ENCODE measurements around the gene ZNF362. TPM values are rescaled to one million over a fixed set of nuclear protein-coding genes. Genes with fewer than 3 reads are reported as not detected.

The ZNF362 gene
- total RNA-seq, 2 experiments from 2014 or later, result 24.7 to 26.6 TPM

DNA sequence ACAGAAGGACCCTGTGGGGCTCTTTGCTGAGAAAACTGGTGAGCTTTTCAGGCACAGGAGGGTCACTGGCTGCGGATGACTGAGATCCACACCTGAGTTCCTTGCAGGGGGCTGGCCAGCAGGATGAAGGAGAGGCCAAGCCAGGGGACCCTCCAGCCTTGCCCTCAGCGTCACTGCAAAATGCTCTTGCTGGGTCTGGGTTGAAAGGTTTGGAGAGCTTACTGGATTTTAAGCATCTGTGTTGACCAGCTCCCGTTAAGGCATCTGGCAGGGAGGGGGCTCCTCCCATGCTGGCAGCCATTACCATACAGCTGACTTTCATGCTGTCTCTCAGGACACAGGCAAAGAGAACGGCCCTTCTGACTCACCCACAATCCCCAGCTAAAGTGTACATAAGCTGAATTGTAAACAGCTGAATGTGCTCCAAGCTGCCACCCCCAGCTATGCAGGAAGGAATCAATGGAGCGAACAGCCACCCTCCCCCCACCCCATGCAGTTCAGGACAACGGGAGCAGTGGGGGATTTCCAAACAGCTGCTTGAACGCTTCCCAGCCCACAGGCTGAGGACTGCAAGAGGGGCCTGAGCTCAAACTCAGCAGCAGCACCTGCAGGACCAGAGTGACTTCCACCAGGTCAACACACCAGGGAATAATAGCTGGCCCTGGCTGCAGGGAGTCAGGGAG, 85.9 kb downstream of the ZNF362 start:
- Histone ChIP-seq H3K4me3 (ENCODE audit: low read length) (no peak overlapping the region), H3K36me3 (ENCODE audit: insufficient read depth, low read length) (peaks cover 12% of the 10 kb centered on the region), H3K4me1 (ENCODE audit: insufficient read depth, low read length) (peaks cover 23% of the 10 kb centered on the region), H3K9me3 (ENCODE audit: control insufficient read depth in 1 of 2, insufficient read depth in 1 of 2, low read length in 2 of 2) (no peaks in the 10 kb centered on the region), H3K27me3 (ENCODE audit: control insufficient read depth in 1 of 2, insufficient read depth in 2 of 2, low read length in 2 of 2) (no peaks in the 10 kb centered on the region), H3K27ac (ENCODE audit: low read depth in 1 of 2, low read length in 2 of 2) (no peak overlapping the region)
- ATAC-seq (ENCODE audit: poor library complexity), result no peak
- POLR2A ChIA-PET, result interaction anchor here (0.6 kb wide), 1 partner anchor 272 kb away, joined by 3 read pairs; no protein-coding TSS in a partner anchor
- H3K9me3 Mint-ChIP-seq, result no peaks in the 10 kb centered on the region
- peaks cover 72% of the 10 kb centered on the region for H3K4me1 Mint-ChIP-seq (ENCODE audit: low read depth)
- CTCF ChIA-PET, result no interaction called here
- peaks cover 31% of the 10 kb centered on the region for H3K36me3 Mint-ChIP-seq (ENCODE audit: low read depth)
- DNase-seq, result no peak
- H3K27ac Mint-ChIP-seq, result no peak overlapping the region
- no peak overlapping the region for H3K4me3 Mint-ChIP-seq
- TF ChIP-seq, protein P1, sequence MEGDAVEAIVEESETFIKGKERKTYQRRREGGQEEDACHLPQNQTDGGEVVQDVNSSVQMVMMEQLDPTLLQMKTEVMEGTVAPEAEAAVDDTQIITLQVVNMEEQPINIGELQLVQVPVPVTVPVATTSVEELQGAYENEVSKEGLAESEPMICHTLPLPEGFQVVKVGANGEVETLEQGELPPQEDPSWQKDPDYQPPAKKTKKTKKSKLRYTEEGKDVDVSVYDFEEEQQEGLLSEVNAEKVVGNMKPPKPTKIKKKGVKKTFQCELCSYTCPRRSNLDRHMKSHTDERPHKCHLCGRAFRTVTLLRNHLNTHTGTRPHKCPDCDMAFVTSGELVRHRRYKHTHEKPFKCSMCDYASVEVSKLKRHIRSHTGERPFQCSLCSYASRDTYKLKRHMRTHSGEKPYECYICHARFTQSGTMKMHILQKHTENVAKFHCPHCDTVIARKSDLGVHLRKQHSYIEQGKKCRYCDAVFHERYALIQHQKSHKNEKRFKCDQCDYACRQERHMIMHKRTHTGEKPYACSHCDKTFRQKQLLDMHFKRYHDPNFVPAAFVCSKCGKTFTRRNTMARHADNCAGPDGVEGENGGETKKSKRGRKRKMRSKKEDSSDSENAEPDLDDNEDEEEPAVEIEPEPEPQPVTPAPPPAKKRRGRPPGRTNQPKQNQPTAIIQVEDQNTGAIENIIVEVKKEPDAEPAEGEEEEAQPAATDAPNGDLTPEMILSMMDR (IDR thresholded peaks at IDR 0.05), result no peak
- no peaks in the 10 kb centered on the region for H3K27me3 Mint-ChIP-seq
- intact Hi-C loops (cut with DNase I, micrococcal nuclease), result no loop called here

DNA sequence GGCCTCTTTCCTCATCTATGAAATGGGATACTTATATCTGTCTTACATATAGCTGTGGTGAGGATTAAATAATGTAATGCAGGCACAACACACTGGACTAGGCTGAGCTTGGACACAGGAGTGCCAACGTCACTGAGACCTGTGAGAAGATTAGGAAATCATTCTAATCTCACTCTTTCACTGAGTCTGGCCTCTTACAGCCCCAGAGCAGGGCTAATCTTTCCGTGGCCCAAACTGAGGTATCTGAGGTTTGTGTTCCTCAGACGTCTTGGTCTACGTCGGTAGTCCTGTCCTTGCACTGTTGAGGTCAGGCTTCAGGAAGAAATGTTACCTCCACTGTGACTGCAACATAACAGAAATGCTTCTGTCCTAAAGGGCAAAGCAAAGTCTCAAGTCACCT, 87.2 kb downstream of the ZNF362 start:
- peaks cover 34% of the 10 kb centered on the region for H3K36me3 Mint-ChIP-seq (ENCODE audit: low read depth)
- no peaks in the 10 kb centered on the region for H3K27me3 ChIP-seq (ENCODE audit: control insufficient read depth in 1 of 2, insufficient read depth in 2 of 2, low read length in 2 of 2)
- TF ChIP-seq, protein P1 (IDR thresholded peaks at IDR 0.05), result no peak
- no peak overlapping the region for H3K27ac ChIP-seq (ENCODE audit: low read depth in 1 of 2, low read length in 2 of 2)
- H3K4me3 ChIP-seq (ENCODE audit: low read length), result no peak overlapping the region
- H3K9me3 Mint-ChIP-seq, result no peaks in the 10 kb centered on the region
- intact Hi-C loops (cut with DNase I, micrococcal nuclease), result no loop called here
- H3K27me3 Mint-ChIP-seq, result no peaks in the 10 kb centered on the region
- ATAC-seq (ENCODE audit: poor library complexity) (no peak), DNase-seq (no peak)
- no peaks in the 10 kb centered on the region for H3K9me3 ChIP-seq (ENCODE audit: control insufficient read depth in 1 of 2, insufficient read depth in 1 of 2, low read length in 2 of 2)
- ChIA-PET CTCF (no interaction called here), POLR2A (interaction anchor here (0.7 kb wide), 1 partner anchor 23 kb away, joined by 3 read pairs; no protein-coding TSS in a partner anchor)
- H3K4me1 Mint-ChIP-seq (ENCODE audit: low read depth), result peaks cover 73% of the 10 kb centered on the region
- no peak overlapping the region for H3K4me3 Mint-ChIP-seq
- H3K36me3 ChIP-seq (ENCODE audit: insufficient read depth, low read length), result peaks cover 12% of the 10 kb centered on the region
- H3K4me1 ChIP-seq (ENCODE audit: insufficient read depth, low read length), result peaks cover 36% of the 10 kb centered on the region
- no peak overlapping the region for H3K27ac Mint-ChIP-seq

DNA sequence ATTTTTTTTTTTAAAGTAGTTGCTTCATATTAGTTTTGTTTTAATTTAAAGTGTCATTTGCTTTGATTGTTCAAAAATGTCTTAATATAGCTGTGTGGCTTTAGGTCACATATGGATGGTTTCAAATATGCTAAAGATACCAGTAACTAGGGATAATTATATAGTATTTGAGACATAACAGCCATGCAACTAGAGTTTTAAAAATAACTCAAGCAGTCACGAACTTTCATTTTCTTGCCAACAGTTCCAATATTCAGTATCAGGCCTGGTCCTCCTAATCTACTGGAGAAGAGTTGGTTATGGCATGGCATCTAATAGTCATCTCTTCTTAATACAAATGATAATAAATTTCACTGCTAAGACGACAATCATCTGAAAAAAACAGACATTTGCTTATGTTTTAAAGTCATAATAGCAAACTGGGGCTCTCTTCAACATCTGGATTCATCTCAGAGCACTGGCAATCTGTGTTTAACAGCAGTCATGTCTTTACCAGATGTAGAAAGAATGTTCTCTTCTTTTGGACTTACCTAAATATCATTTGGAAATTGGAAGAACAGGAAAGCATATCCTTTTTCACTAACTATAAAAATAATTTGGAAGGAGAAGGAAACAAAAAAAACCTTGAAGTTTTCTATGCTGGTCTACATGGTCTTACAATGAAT, 88.7 kb downstream of the ZNF362 start:
- no peak overlapping the region for H3K4me3 Mint-ChIP-seq
- no peak overlapping the region for H3K27ac Mint-ChIP-seq
- H3K4me1 Mint-ChIP-seq (ENCODE audit: low read depth), result peaks cover 67% of the 10 kb centered on the region
- TF ChIP-seq, protein P1 (IDR thresholded peaks at IDR 0.05), result no peak
- Histone ChIP-seq H3K4me3 (ENCODE audit: low read length) (no peak overlapping the region), H3K27ac (ENCODE audit: low read depth in 1 of 2, low read length in 2 of 2) (no peak overlapping the region), H3K27me3 (ENCODE audit: control insufficient read depth in 1 of 2, insufficient read depth in 2 of 2, low read length in 2 of 2) (no peaks in the 10 kb centered on the region), H3K4me1 (ENCODE audit: insufficient read depth, low read length) (peaks cover 41% of the 10 kb centered on the region), H3K36me3 (ENCODE audit: insufficient read depth, low read length) (peaks cover 12% of the 10 kb centered on the region), H3K9me3 (ENCODE audit: control insufficient read depth in 1 of 2, insufficient read depth in 1 of 2, low read length in 2 of 2) (no peaks in the 10 kb centered on the region)
- no peaks in the 10 kb centered on the region for H3K9me3 Mint-ChIP-seq
- DNase-seq (no peak), ATAC-seq (ENCODE audit: poor library complexity) (no peak)
- POLR2A ChIA-PET, result no interaction called here
- CTCF ChIA-PET, result no interaction called here
- intact Hi-C loops (cut with DNase I, micrococcal nuclease), result no loop called here
- H3K36me3 Mint-ChIP-seq (ENCODE audit: low read depth), result peaks cover 41% of the 10 kb centered on the region
- no peaks in the 10 kb centered on the region for H3K27me3 Mint-ChIP-seq
